SK-N-SH (cell line): ENCODE results near the gene MRC1.

Source experiments
- CTCF ChIP-seq: fragments of 200-600 bp; sonication (generic); IDR thresholded peaks from 2 replicates; pipeline ENCODE4 v1.6.1; 2017; ENCODE audit warnings: antibody characterized with exemption, mild to moderate bottlenecking, moderate library complexity
- EZH2phosphoT487 ChIP-seq: fragments of 200-600 bp; sonication (generic); IDR thresholded peaks from 2 replicates; pipeline ENCODE4 v1.6.1; 2017; ENCODE audit warnings: low read depth, mixed run types, mild to moderate bottlenecking, antibody characterized with exemption, moderate library complexity, borderline replicate concordance
- MXI1 ChIP-seq: IDR thresholded peaks from 2 replicates; pipeline ENCODE4 v1.6.1; 2012; ENCODE audit warnings: mild to moderate bottlenecking, low read depth, low read length, improper control_type of control experiment
- RAD21 ChIP-seq: IDR thresholded peaks from 2 replicates; pipeline ENCODE4 v1.6.1; 2012; ENCODE audit warnings: mild to moderate bottlenecking, low read length
- RCOR1 ChIP-seq: fragments of 150-350 bp; IDR thresholded peaks from 2 replicates; pipeline ENCODE4 v1.6.1; 2017; ENCODE audit warnings: antibody characterized with exemption, low read length
- REST ChIP-seq: IDR thresholded peaks from 2 replicates; pipeline ENCODE4 v1.6.1; 2012; ENCODE audit warnings: mild to moderate bottlenecking, low read depth, low read length, moderate library complexity
- RFX5 ChIP-seq: IDR thresholded peaks from 2 replicates; pipeline ENCODE4 v1.6.1; 2012; ENCODE audit warnings: mild to moderate bottlenecking, improper control_type of control experiment, low read length
- SIN3A ChIP-seq: IDR thresholded peaks from 2 replicates; pipeline ENCODE4 v1.6.1; 2012; ENCODE audit warnings: low read depth, mild to moderate bottlenecking, low read length, moderate library complexity, borderline replicate concordance

- TF ChIP-seq CTCF (no peak), EZH2phosphoT487 (no peak), RCOR1 (no peak), SIN3A (no peak), REST (no peak), MXI1 (no peak), RAD21 (no peak), RFX5 (no peak)
These were observed 43.5 kb upstream of the MRC1 start for GRCh38 chr10:17765602-17766001.
